ENCODE measurements around the gene BIN1. TPM values are rescaled to one million over a fixed set of nuclear protein-coding genes. Genes with fewer than 3 reads are reported as not detected.

BIN1 gene
- total RNA-seq, 1 experiment from 2014 or later: 42.5 TPM

DNA sequence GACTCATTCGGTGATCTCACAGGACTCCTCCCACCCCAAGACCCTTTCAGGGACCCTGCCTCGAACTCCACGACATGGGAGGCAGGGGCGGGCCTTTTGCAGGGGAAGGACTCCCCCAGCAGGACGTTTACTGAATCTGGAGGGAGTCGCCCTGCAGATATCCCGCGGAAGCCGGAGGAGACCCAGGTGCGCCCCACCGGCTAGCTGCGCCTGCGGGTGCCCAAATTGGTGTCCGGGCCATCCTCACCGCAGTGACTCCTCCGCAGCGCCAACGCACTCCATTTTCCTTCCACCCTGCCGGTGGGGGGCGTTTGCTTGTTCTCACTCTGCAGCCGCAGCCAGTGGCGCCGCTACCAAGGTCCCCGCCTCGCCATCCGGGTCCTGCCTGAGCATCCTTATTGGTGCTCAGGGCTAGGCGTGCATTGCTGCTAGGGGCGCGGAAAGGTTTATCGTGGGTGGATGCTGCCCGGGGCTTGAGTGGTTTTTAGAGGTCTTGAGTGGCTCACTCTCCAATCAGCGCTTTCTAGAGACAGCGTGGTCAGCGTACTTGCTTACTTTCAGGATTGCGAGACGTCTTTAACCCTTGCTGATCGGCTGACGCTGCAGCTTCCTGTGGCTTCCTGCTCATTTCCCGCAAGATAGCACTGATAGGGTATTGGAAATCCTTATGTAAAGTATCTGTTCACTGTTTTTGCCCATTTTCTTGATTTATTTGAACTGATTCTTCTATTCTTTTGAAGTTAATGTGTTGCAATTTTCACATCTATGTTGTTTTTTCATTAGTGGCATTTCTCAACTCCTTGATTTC lies 81.4 kb downstream of the BIN1 start (continued):
- no peak for TF ChIP-seq ELF4 (CRISPR knock-in tag; IDR thresholded peaks at IDR 0.05; ENCODE audit: low read depth)
- TF ChIP-seq, protein P1, sequence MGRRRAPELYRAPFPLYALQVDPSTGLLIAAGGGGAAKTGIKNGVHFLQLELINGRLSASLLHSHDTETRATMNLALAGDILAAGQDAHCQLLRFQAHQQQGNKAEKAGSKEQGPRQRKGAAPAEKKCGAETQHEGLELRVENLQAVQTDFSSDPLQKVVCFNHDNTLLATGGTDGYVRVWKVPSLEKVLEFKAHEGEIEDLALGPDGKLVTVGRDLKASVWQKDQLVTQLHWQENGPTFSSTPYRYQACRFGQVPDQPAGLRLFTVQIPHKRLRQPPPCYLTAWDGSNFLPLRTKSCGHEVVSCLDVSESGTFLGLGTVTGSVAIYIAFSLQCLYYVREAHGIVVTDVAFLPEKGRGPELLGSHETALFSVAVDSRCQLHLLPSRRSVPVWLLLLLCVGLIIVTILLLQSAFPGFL (CRISPR knock-in tag; IDR thresholded peaks at IDR 0.05; ENCODE audit: borderline replicate concordance): no peak
- TF ChIP-seq, protein P2, sequence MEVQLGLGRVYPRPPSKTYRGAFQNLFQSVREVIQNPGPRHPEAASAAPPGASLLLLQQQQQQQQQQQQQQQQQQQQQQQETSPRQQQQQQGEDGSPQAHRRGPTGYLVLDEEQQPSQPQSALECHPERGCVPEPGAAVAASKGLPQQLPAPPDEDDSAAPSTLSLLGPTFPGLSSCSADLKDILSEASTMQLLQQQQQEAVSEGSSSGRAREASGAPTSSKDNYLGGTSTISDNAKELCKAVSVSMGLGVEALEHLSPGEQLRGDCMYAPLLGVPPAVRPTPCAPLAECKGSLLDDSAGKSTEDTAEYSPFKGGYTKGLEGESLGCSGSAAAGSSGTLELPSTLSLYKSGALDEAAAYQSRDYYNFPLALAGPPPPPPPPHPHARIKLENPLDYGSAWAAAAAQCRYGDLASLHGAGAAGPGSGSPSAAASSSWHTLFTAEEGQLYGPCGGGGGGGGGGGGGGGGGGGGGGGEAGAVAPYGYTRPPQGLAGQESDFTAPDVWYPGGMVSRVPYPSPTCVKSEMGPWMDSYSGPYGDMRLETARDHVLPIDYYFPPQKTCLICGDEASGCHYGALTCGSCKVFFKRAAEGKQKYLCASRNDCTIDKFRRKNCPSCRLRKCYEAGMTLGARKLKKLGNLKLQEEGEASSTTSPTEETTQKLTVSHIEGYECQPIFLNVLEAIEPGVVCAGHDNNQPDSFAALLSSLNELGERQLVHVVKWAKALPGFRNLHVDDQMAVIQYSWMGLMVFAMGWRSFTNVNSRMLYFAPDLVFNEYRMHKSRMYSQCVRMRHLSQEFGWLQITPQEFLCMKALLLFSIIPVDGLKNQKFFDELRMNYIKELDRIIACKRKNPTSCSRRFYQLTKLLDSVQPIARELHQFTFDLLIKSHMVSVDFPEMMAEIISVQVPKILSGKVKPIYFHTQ (CRISPR knock-in tag; IDR thresholded peaks at IDR 0.05): no peak
- TF ChIP-seq, protein P3, sequence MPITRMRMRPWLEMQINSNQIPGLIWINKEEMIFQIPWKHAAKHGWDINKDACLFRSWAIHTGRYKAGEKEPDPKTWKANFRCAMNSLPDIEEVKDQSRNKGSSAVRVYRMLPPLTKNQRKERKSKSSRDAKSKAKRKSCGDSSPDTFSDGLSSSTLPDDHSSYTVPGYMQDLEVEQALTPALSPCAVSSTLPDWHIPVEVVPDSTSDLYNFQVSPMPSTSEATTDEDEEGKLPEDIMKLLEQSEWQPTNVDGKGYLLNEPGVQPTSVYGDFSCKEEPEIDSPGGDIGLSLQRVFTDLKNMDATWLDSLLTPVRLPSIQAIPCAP (CRISPR knock-in tag; IDR thresholded peaks at IDR 0.05): no peak
- TF ChIP-seq, protein P4, sequence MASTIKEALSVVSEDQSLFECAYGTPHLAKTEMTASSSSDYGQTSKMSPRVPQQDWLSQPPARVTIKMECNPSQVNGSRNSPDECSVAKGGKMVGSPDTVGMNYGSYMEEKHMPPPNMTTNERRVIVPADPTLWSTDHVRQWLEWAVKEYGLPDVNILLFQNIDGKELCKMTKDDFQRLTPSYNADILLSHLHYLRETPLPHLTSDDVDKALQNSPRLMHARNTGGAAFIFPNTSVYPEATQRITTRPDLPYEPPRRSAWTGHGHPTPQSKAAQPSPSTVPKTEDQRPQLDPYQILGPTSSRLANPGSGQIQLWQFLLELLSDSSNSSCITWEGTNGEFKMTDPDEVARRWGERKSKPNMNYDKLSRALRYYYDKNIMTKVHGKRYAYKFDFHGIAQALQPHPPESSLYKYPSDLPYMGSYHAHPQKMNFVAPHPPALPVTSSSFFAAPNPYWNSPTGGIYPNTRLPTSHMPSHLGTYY (CRISPR knock-in tag; IDR thresholded peaks at IDR 0.05): no peak
- TF ChIP-seq, protein P5, sequence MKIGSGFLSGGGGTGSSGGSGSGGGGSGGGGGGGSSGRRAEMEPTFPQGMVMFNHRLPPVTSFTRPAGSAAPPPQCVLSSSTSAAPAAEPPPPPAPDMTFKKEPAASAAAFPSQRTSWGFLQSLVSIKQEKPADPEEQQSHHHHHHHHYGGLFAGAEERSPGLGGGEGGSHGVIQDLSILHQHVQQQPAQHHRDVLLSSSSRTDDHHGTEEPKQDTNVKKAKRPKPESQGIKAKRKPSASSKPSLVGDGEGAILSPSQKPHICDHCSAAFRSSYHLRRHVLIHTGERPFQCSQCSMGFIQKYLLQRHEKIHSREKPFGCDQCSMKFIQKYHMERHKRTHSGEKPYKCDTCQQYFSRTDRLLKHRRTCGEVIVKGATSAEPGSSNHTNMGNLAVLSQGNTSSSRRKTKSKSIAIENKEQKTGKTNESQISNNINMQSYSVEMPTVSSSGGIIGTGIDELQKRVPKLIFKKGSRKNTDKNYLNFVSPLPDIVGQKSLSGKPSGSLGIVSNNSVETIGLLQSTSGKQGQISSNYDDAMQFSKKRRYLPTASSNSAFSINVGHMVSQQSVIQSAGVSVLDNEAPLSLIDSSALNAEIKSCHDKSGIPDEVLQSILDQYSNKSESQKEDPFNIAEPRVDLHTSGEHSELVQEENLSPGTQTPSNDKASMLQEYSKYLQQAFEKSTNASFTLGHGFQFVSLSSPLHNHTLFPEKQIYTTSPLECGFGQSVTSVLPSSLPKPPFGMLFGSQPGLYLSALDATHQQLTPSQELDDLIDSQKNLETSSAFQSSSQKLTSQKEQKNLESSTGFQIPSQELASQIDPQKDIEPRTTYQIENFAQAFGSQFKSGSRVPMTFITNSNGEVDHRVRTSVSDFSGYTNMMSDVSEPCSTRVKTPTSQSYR (CRISPR knock-in tag; IDR thresholded peaks at IDR 0.05): no peak
- TF ChIP-seq, protein P6, sequence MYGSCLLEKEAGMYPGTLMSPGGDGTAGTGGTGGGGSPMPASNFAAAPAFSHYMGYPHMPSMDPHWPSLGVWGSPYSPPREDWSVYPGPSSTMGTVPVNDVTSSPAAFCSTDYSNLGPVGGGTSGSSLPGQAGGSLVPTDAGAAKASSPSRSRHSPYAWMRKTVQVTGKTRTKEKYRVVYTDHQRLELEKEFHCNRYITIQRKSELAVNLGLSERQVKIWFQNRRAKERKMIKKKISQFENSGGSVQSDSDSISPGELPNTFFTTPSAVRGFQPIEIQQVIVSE (CRISPR knock-in tag; IDR thresholded peaks at IDR 0.05; ENCODE audit: borderline replicate concordance): no peak
- TF ChIP-seq, protein P7, sequence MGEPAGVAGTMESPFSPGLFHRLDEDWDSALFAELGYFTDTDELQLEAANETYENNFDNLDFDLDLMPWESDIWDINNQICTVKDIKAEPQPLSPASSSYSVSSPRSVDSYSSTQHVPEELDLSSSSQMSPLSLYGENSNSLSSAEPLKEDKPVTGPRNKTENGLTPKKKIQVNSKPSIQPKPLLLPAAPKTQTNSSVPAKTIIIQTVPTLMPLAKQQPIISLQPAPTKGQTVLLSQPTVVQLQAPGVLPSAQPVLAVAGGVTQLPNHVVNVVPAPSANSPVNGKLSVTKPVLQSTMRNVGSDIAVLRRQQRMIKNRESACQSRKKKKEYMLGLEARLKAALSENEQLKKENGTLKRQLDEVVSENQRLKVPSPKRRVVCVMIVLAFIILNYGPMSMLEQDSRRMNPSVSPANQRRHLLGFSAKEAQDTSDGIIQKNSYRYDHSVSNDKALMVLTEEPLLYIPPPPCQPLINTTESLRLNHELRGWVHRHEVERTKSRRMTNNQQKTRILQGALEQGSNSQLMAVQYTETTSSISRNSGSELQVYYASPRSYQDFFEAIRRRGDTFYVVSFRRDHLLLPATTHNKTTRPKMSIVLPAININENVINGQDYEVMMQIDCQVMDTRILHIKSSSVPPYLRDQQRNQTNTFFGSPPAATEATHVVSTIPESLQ (CRISPR knock-in tag; IDR thresholded peaks at IDR 0.05): no peak
- TF ChIP-seq OVOL2 (CRISPR knock-in tag; IDR thresholded peaks at IDR 0.05; ENCODE audit: borderline replicate concordance): no peak
- no peak for TF ChIP-seq TP53 (CRISPR knock-in tag; IDR thresholded peaks at IDR 0.05)
- TF ChIP-seq ZNF121 (CRISPR knock-in tag; IDR thresholded peaks at IDR 0.05): no peak
- TF ChIP-seq ZNF219 (CRISPR knock-in tag; IDR thresholded peaks at IDR 0.05; ENCODE audit: borderline replicate concordance): no peak
- TF ChIP-seq IRF2 (CRISPR knock-in tag; IDR thresholded peaks at IDR 0.05; ENCODE audit: borderline replicate concordance, low read depth): no peak
- TF ChIP-seq, protein P8, sequence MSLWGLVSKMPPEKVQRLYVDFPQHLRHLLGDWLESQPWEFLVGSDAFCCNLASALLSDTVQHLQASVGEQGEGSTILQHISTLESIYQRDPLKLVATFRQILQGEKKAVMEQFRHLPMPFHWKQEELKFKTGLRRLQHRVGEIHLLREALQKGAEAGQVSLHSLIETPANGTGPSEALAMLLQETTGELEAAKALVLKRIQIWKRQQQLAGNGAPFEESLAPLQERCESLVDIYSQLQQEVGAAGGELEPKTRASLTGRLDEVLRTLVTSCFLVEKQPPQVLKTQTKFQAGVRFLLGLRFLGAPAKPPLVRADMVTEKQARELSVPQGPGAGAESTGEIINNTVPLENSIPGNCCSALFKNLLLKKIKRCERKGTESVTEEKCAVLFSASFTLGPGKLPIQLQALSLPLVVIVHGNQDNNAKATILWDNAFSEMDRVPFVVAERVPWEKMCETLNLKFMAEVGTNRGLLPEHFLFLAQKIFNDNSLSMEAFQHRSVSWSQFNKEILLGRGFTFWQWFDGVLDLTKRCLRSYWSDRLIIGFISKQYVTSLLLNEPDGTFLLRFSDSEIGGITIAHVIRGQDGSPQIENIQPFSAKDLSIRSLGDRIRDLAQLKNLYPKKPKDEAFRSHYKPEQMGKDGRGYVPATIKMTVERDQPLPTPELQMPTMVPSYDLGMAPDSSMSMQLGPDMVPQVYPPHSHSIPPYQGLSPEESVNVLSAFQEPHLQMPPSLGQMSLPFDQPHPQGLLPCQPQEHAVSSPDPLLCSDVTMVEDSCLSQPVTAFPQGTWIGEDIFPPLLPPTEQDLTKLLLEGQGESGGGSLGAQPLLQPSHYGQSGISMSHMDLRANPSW (CRISPR knock-in tag; conservative IDR thresholded peaks at IDR 0.05; ENCODE audit: low read depth): 0 out of 2 replicates have a peak, but pooled peaks have one; percentile 32
- TF ChIP-seq, protein P9, sequence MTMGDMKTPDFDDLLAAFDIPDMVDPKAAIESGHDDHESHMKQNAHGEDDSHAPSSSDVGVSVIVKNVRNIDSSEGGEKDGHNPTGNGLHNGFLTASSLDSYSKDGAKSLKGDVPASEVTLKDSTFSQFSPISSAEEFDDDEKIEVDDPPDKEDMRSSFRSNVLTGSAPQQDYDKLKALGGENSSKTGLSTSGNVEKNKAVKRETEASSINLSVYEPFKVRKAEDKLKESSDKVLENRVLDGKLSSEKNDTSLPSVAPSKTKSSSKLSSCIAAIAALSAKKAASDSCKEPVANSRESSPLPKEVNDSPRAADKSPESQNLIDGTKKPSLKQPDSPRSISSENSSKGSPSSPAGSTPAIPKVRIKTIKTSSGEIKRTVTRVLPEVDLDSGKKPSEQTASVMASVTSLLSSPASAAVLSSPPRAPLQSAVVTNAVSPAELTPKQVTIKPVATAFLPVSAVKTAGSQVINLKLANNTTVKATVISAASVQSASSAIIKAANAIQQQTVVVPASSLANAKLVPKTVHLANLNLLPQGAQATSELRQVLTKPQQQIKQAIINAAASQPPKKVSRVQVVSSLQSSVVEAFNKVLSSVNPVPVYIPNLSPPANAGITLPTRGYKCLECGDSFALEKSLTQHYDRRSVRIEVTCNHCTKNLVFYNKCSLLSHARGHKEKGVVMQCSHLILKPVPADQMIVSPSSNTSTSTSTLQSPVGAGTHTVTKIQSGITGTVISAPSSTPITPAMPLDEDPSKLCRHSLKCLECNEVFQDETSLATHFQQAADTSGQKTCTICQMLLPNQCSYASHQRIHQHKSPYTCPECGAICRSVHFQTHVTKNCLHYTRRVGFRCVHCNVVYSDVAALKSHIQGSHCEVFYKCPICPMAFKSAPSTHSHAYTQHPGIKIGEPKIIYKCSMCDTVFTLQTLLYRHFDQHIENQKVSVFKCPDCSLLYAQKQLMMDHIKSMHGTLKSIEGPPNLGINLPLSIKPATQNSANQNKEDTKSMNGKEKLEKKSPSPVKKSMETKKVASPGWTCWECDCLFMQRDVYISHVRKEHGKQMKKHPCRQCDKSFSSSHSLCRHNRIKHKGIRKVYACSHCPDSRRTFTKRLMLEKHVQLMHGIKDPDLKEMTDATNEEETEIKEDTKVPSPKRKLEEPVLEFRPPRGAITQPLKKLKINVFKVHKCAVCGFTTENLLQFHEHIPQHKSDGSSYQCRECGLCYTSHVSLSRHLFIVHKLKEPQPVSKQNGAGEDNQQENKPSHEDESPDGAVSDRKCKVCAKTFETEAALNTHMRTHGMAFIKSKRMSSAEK (CRISPR knock-in tag; IDR thresholded peaks at IDR 0.05; ENCODE audit: borderline replicate concordance): 0 out of 2 replicates have a peak, but pooled peaks have one; percentile 5
- TF ChIP-seq, protein P10, sequence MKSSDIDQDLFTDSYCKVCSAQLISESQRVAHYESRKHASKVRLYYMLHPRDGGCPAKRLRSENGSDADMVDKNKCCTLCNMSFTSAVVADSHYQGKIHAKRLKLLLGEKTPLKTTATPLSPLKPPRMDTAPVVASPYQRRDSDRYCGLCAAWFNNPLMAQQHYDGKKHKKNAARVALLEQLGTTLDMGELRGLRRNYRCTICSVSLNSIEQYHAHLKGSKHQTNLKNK (CRISPR knock-in tag; IDR thresholded peaks at IDR 0.05): no peak
- TF ChIP-seq GTF2I (CRISPR knock-in tag; conservative IDR thresholded peaks at IDR 0.05): no peak
